Stimulated activated CD8-positive, alpha-beta memory T cell treated with anti-CD3 and anti-CD28 coated beads, Interleukin-15, amount 100 ng/mL, for 4 hours (primary cell): ENCODE measurements around the gene KYNU.
"Not testable (repeated sequence)": the region's sequence is repeated elsewhere in the genome, so short reads cannot be mapped to it uniquely, and the experiment has no call there.

Experiments used
- DNase-seq, 2 donors: peaks; one replicate each; pipeline ENCODE4 v3.0.0-alpha.2; 2020; ENCODE audit warnings: low read depth in 2 of 2

KYNU gene

DNA sequence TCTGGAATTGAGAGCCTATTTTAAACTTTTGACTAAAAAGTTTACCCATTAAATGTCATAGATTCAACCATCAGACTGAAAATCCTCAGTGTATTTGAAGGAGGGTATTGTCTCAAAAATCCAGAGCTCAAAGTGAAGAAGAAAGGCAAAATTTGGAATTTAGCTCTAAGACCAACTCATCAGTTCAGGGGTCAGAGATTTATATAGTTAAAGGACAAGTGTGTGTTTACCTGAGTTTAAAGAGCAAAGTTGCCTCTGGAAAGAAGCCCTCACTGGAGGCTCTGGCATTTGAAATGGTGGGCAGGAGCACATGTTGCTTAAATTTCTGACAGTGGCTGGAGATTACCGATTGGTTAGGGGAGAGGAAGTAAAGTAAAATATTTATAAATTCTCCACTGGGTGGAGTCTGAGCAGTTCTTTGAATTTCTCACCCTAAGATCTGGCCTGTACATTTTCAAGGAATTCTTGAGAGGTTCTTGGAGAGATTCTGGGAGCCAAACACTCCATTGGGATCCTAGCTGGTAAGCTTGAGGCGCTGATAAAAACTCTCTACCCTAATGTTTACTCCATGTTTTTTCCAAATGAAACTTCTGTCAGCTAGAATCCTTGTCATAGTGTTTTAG, at the start of gene KYNU:
Gene KYNU (plus strand): TSS at position 449 of the 623 bp plus-strand sequence. CDS start 7,704 bp downstream, outside the sequence.
- no peak for DNase-seq

DNA sequence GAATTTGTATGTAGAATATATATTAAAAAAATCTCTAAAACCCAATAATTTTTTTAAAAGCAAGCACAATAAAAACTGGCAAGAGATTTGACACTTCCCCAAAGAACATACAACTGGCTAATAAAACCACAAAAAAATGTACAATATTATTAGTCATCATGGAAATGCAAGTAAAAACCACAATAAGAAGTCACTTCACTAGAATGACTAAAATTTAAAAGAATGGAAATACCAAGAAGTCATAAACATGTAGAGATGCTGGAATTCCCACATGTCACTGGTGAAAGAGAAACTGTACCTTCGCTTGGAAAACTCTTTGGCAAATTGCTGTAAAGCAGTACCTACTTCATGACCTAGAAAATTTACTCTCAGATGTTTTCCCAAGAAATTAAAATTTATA, 43.4 kb upstream of the KYNU start:
- no peak for DNase-seq

DNA sequence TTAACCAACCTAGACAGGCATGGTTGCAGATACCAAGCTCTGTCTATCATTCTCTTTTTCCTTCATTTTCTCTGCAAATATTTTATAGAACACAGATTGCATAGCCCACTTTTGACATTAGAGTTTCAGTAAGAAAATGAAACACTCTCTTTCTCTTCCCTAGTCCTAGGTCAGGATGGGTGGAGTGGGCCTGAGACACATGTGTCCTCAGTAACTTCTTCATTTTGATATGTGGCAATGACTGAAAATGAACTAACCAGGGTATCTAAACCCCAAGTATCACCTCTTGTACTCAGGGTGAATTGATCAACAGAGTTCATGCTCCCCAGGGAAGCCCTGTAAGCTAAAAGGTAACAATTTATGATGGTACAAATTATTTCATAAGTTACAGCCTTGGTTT, 37.0 kb upstream of the KYNU start:
- DNase-seq = no peak

DNA sequence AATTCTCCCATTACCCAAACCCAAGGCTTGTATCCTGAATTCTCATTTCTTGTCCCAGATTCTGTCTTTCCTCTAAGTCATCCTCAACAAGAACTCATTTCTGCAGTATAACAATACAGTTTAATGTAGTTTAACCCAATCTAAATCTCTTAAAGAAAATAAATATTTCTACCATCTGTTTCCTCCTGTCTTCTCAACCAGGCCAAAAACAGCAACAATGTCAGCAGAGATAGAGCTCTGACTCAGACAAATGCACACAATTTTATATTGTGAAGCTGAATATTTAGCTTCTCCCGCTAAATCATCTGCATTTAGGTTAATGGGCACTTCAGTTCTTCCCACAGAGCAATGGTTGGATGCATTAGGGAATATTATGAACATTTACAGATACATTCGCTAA, 35.7 kb upstream of the KYNU start:
- no peak for DNase-seq

DNA sequence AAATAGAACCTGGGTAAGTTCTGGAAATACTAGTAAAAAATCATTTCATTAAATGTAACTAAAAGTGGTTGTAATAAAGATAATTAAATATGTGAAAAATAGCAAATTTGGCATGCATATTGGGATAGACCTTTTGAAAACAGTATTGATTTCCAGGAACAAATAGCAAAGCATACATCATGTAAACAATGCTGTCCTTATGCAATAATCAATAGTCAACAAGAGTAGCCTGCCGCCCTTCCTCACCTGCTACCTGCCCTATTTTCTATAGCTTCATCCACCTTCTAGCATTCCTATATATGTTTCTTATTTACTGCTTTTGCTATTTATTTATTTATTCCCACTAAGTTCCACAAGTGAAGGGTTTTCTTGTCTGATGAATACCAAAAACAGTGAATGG, 35.1 kb upstream of the KYNU start:
- no peak for DNase-seq

DNA sequence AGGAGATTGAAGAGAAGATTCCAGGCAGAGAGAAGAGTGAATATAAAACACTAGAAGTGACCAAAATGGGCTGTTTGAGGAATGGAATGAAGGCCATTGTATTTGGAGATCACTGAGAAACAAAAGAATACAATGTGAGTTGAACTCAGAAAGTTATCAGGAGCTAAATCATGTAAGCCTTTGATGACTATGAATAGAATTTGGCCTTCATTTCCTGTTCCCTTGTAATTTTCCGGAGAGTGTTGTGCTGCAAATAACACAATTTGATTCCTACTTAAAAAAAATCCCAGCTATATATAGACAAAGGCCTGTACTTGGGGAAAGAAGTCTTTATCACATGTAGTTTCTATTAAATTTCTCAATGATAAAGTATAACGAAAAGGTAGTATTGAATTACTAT, 33.7 kb upstream of the KYNU start:
- no peak for DNase-seq

DNA sequence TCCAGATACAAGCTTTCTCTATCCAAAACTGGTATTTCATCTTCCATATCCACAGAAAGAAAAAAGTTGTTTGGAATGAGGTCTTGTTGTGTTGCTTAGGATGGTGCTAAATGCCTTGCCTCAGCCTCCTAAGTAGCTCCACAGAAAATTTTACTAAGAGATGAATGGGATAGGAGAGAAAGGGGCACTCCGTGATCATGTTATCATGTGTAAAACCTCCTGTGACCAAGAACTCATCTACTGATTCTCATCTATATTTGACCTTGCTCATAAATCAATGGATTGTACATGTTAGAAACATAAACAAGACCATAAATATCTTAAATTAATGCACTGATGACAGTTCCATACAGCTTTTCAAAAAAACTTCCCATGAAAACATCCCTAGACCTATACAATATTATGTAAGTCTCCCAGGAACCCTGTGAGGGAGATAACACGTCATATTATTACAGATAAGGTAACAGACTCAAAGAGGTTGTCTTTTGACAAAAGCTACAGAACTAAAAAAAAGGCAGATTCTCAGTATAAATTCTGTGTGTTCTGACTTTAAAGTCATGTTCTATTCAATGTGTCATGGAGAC, 29.3 kb upstream of the KYNU start:
- no peak for DNase-seq

DNA sequence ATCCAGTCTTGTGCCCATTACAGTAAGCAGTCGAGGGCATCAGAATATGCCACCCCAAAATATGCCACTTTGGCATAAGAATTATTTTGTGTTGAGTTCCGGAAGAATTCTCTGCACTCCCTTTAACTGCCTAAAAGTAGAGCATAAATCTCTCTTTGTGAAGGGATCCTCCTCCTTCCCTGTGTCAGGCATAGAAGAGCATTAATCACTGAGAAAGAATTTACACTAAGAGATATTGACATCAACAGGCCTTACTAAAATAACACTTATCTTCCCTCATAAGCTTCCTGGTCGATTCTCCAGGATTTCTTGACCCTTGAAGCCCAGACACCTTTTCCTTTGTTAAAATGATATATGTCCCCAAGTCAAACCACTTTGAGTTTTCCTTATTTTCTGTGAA, 27.6 kb upstream of the KYNU start:
- DNase-seq = no peak

DNA sequence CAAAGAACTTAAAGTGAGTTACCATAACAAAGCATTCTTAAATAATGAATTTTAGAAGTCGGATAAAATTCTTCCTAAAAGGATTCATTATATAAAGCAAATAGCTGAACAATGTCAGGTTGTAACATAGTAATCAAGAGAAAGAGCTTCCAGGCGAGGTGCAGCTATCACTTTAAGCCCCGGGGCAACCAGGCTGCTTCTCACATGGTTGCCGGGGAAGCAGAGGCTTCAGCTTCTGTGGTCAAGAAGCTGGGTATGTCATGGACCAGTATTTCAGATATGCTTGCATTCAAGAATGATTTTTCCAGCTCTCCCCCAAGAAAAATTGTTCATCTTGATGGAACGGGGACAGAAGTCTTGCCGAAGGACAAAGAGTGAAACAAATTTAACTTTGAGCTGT, 23.6 kb upstream of the KYNU start:
- DNase-seq = no peak

DNA sequence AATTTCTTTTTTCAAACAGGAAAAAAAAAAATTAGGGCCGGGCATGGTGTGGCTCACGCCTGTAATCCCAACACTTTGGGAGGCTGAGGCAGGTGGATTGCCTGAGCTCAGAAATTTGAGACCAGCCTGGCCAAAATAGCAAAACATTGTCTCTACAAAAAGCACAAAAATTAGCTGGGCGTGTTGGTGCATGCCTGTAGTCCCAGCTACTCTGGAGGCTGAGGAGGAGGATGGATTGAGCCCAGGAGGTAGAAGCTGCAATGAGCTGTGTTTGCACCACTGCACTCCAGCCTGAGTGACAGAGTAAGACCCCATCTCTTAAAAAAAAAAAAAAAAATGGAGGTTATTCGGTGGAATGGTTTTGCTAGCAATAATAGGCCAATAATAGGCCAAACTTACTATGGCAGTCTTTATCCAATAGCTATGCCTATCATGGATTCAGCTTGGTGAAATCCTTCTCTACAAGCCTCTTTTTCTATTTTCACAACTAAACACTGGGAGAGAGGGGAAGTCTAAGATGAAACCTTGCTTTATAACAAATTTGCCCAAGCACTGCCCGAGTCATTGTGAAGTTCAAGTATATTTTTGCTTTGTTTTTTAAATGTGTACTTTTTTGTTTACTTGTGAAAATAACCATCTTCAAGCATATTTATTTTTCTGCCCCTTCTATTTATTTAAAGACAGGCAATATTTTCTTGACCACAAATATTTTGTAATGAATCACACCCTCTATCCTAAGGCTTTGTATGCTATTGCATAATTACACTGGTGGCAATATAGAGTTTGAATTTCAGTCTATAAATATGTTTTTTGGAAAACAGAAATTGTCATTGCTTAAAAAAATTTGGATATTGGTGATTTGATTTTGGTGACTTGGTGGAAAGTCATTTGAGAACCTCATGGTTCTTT, 20.0 kb upstream of the KYNU start:
- DNase-seq = no peak

DNA sequence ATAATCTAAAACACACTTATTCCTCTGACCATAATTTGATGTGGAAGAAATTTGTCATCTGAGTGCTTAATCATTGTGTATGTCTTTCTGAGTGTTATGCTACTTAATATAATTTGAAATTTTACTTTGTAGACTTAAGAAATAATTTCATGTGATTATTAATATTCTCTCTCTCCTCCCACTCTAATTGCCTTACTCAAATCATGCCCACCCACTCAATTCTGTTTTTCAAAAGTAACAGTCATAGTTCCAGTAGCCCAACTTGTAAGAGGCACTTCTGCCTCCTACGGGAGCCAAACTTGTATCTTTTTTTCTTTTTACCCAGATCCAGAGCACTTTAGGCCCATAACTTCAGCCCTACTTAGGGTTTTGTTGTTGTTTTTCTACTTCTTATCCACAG, 18.5 kb upstream of the KYNU start:
- no peak for DNase-seq

DNA sequence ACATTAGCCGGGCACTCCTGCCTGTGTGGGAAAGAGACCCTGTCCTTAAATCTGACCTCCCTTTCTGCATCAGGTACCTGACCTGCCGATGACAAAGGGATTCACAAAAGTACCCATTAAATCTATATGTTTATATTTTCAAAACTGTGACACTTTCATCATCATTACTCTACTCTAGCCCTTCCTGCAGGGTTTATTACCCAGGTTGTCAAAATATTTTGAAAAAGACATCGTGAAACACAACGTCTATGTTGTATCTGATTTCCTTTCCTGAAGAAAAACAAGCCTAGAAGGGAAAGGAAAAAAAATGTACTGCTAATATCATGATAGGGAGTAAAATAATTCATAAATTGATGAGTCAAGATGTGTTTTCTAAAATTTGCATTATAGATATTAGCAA, 15.2 kb upstream of the KYNU start:
- DNase-seq = no peak

DNA sequence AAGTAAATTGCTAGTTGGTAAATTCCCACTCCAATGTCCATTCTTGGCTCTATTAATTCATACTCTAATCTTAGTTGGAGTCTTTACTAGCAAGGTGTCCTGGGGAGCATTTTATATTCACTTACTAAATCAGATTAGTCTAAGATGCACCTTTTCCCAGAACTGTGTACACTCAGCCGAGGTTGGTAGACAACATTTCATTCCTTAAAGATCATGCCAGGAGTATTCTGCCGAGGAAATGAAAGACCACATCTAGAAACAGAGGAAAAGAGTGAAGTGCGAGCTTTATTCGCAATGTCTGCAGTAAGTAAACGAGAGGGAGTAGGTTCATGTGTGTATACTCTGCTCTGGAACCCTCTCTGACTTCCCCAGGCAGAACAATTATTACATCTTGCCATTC, 14.6 kb upstream of the KYNU start:
- DNase-seq = no peak

DNA sequence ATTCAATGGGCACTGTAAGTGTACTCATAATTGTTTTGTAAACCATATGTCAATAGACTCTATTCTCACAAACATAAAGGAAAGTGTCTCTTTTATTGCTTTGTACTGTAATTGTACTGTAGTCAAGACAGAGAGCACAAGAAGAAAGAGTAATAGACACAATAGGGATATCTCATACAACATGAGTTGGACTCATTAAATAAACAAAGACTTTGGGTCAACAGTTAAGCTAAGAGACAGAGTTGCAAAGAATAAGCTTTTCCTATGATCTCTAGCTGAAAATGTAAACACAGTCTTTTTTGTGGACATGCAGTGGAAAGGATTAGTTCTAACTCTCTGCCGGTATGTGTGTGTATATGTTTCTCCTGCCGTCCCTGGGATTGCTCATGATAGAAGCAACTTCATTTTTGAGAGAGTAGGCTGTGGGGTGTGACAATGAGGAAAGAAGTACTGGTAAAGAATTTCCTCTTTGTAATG, 13.9 kb upstream of the KYNU start:
- no peak for DNase-seq

DNA sequence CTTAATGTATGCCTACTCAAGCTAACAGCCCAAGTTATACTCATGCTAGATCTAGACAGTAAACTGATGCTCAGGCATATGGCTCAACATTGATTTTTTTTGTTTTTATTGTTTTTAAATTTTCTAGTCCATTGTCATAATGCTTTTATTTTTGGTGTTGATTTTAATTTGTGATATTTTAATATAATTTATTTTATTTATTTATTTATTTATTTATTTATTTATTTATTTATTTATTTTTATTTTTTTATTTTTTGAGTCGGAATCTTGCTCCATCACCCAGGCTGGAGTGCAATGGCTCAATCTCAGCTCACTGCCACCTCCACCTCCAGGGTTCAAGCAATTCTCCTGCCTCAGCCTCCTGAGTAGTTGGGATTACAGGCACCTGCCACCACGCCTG, 12.9 kb upstream of the KYNU start:
- DNase-seq = not testable (repeated sequence)

DNA sequence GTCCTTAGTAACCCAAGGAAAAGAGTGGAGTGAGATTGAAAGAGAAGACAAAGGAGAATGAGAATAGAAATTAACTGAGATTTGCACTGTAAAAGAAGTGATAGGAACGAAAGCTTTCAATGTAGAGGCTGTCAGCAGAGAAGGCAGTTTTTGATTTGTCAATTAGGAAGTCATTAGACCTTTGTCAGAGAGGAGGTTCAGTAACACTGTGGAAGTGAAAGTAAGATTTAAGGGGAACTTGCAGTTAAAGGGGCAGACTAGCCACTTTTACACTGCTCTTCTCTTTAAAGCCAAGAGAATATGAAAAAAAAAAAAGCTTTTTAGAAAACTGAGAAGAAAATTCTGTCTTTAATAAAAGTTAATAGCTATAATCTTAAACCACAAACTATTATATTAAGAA, 11.5 kb upstream of the KYNU start:
- DNase-seq = no peak

DNA sequence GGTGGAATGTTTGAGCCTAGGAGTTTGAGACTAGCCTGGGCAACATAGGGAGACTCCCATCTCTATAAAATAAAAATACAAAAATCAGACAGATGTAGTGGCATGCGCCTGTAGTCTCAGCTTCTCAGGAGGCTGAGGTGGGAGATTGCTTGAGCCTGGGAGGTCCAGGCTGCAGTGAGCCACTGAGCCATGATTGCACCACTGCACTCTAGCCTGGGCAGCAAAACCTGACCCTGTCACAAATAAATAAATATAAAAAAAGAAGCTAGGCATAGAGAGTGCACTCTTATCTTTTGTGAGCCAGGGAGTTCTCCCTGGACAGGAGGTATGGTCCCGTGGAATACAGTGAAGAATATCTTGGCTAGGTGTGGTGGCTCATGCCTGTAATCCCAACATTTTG, 11.0 kb upstream of the KYNU start:
- no peak for DNase-seq

DNA sequence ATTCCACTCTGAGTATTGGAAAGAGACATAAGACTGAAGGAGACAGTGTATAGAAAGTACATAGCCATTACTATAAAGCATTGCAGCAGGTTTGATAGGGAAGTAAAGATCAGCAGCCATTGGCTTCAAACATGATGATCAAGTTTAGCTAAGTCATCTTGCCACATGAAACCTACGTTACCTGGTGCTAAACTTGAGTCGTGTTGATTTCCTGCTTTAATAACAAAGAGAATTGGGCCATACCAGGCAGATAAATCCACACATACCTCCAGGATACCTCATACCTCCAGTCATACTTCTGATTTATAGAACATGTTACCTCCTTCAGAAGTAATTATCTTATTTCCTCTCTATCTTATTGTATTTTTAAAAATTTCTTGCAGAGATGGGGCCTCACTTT, 10.3 kb upstream of the KYNU start:
- DNase-seq = no peak

DNA sequence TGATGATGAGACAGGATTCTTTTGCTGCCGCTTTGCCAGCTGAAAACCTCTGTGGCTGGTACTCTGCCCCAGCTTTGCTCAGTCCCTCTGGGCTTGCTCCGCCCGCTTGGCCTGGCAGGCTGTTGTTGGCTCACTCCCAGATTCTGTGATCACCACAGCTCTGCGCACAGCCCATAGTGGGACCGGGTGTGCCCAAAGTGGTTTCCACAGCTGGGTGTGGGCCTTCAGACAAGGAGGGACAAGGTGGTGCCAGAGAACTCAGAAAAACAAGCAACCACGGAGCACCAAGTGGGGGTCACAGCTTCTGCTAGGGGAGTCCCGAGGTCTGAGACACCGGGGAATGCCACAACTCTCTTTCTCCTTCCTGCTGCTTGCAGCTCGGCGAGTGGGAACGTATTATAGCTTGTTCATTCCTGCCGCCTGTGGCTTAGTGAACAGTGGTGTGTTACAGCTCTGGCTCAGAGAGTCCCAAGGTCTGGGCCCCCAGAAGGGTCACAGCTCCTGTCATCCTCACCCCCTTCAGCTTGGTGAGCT, 9.2 kb upstream of the KYNU start:
- DNase-seq = no peak

DNA sequence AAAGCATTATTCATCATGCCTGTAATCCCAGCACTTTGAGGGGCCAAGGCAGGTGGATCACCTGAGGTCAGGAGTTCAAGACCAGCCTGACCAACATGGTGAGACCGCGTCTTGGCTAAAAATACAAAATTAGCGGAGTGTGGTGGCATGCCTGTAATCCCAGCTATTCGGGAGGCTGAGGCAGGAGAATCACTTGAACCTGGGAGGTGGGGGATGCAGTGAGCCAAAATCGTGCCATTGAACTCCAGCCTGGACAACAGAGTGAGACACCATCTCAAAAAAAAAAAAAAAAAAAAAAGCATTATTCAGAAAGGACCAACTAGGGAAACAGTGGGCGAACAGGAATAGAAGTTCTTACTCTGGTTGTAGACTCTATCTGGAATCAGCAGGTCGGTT, 8.4 kb upstream of the KYNU start:
- not testable (repeated sequence) for DNase-seq

DNA sequence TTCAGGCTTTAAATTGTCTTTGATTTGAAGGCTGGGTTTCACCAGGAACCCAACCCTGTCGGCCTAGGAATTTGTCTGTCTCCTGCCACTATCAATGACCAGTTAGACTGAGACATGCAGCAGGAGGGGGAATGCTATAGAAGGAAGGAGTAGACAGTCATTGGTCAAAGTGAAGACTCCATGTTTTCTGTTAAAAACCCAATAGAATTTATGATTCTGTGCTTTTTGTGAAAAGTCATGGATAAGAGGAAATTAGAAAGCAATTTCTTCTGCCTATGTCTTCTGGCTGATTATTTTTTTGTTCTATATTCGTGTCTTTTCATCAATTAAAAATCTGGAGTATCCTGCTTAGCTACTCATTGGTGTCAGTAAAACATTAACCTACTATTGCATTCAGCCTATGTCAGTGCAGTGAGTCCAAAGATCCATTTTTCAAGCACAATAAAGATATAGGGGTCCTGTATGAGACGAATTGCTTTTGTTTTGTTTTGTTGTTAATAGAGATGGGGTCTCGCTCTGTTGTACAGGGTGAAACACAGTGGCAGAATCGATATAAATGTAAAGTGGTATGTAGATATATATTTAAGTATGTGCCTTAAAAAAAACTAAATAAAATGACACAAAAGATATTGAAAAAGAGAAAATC, 7.9 kb upstream of the KYNU start:
- no peak for DNase-seq

DNA sequence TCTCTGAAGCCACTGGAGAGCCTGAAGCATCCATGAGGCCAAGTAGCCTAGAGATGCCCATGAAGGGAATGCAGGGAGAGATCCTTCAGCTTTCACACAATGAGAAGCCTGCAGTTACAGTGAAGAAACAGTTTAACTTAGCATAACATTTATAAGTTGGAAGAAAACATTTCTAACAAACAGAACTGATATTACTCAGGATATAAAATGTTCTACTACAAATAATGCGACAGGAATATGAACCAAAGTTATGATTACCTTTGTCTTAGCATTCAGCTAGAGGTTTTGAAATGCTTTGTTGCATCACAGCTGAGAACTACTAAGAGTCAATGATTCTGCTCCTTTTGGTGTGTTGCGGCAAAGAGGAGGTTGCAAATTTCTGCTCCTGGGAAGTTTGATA, 6.9 kb upstream of the KYNU start:
- DNase-seq = no peak
